Astrocyte (in vitro differentiated cells and primary cell): ENCODE results near the gene SULF2. TPM values are rescaled to one million over a fixed set of nuclear protein-coding genes. Genes with fewer than 3 reads are reported as not detected.

Experiments used
- DNase-seq: peaks from one replicate; pipeline ENCODE4 v3.0.0-alpha.2; 2010; ENCODE audit warnings: low read depth
- FAIRE-seq: peaks from 2 replicates; lab custom pipeline; 2011; peaks lifted over from hg19 to GRCh38; lab: Jason Lieb, UNC
- H2AFZ ChIP-seq: 2 replicates; pipeline ENCODE4 v1.6.0; 2012; ENCODE audit warnings: low read depth, low read length, inconsistent platforms
- H3K27ac ChIP-seq: 2 replicates; pipeline ENCODE4 v1.5.1; 2011; ENCODE audit warnings: low read depth, low read length, inconsistent platforms
- H3K27me3 ChIP-seq: 2 replicates; pipeline ENCODE4 v1.6.0; 2011; ENCODE audit warnings: low read length, inconsistent platforms; ENCODE audit not compliant: insufficient read depth
- H3K36me3 ChIP-seq: 2 replicates; pipeline ENCODE4 v1.5.1; 2011; ENCODE audit warnings: low read length, inconsistent platforms; ENCODE audit not compliant: insufficient read depth
- H3K4me1 ChIP-seq: 2 replicates; pipeline ENCODE4 v1.5.1; 2011; ENCODE audit warnings: low read length, inconsistent platforms; ENCODE audit not compliant: insufficient read depth
- H3K4me2 ChIP-seq: 2 replicates; pipeline ENCODE4 v1.6.0; 2012; ENCODE audit warnings: low read length, inconsistent platforms
- H3K4me3 ChIP-seq: 2 replicates; pipeline ENCODE4 v1.5.1; 2011; ENCODE audit warnings: low read depth, mild to moderate bottlenecking, low read length, inconsistent platforms; ENCODE audit not compliant: insufficient read depth
- H3K79me2 ChIP-seq: 2 replicates; pipeline ENCODE4 v1.6.0; 2012; ENCODE audit warnings: mild to moderate bottlenecking, low read length, inconsistent platforms; ENCODE audit not compliant: insufficient read depth
- H3K9ac ChIP-seq: 2 replicates; pipeline ENCODE4 v1.6.0; 2012; ENCODE audit warnings: mild to moderate bottlenecking, low read length, inconsistent platforms
- H3K9me3 ChIP-seq: 2 replicates; pipeline ENCODE4 v1.5.1; 2012; ENCODE audit warnings: low read depth, mild to moderate bottlenecking, low read length, inconsistent platforms; ENCODE audit not compliant: insufficient read depth
- H4K20me1 ChIP-seq: 2 replicates; pipeline ENCODE4 v1.6.0; 2012; ENCODE audit warnings: low read length, inconsistent platforms; ENCODE audit not compliant: insufficient read depth
- H3K27ac Mint-ChIP-seq: one replicate; pipeline ENCODE4 v1.8.0; 2021; ENCODE audit warnings: mild to moderate bottlenecking, mixed read lengths; ENCODE audit not compliant: unreplicated experiment
- H3K27me3 Mint-ChIP-seq: one replicate; pipeline ENCODE4 v1.8.0; 2021; ENCODE audit warnings: low read depth, mixed read lengths; ENCODE audit not compliant: unreplicated experiment
- H3K36me3 Mint-ChIP-seq: one replicate; pipeline ENCODE4 v1.8.0; 2021; ENCODE audit warnings: low read depth, mixed read lengths; ENCODE audit not compliant: unreplicated experiment
- H3K4me1 Mint-ChIP-seq: one replicate; pipeline ENCODE4 v1.8.0; 2021; ENCODE audit warnings: low read depth, mixed read lengths; ENCODE audit not compliant: unreplicated experiment
- H3K4me3 Mint-ChIP-seq: one replicate; pipeline ENCODE4 v1.8.0; 2021; ENCODE audit warnings: mild to moderate bottlenecking, moderate library complexity, mixed read lengths; ENCODE audit not compliant: unreplicated experiment
- H3K9me3 Mint-ChIP-seq: one replicate; pipeline ENCODE4 v1.8.0; 2021; ENCODE audit warnings: mild to moderate bottlenecking, mixed read lengths; ENCODE audit not compliant: unreplicated experiment
- EZH2 ChIP-seq: IDR thresholded peaks from 2 replicates; pipeline ENCODE4 v1.6.1; 2012; ENCODE audit warnings: mild to moderate bottlenecking, low read length, inconsistent platforms; ENCODE audit not compliant: insufficient read depth
- total RNA-seq: library from RNA; stranded (reverse); gene quantifications from 2 replicates; pipeline ENCODE4 v1.2.1, GENCODE V29; 2021
- TF ChIP-seq, protein P1 (sequence below): IDR thresholded peaks from 2 replicates; pipeline ENCODE4 v1.5.1; 2011; ENCODE audit warnings: low read depth, mild to moderate bottlenecking, inconsistent platforms, low read length, moderate library complexity; ENCODE audit not compliant: insufficient read depth

Gene SULF2
- total RNA-seq, 1 donor from 2014 or later, result 139 TPM

GRCh38 chr20:47730744-47731143 lies 54.5 kb downstream of the SULF2 start:
- FAIRE-seq (no peak), DNase-seq (no peak)
- Mint-ChIP-seq H3K36me3 (peaks cover 35% of the 10 kb centered on the region), H3K9me3 (no peaks in the 10 kb centered on the region), H3K4me3 (no peak overlapping the region), H3K27me3 (peaks cover 3% of the 10 kb centered on the region), H3K4me1 (no peaks in the 10 kb centered on the region), H3K27ac (no peak overlapping the region)
- no peaks in the 10 kb centered on the region for H3K27me3 ChIP-seq
- H3K36me3 ChIP-seq, result no peaks in the 10 kb centered on the region
- TF ChIP-seq, protein P1, sequence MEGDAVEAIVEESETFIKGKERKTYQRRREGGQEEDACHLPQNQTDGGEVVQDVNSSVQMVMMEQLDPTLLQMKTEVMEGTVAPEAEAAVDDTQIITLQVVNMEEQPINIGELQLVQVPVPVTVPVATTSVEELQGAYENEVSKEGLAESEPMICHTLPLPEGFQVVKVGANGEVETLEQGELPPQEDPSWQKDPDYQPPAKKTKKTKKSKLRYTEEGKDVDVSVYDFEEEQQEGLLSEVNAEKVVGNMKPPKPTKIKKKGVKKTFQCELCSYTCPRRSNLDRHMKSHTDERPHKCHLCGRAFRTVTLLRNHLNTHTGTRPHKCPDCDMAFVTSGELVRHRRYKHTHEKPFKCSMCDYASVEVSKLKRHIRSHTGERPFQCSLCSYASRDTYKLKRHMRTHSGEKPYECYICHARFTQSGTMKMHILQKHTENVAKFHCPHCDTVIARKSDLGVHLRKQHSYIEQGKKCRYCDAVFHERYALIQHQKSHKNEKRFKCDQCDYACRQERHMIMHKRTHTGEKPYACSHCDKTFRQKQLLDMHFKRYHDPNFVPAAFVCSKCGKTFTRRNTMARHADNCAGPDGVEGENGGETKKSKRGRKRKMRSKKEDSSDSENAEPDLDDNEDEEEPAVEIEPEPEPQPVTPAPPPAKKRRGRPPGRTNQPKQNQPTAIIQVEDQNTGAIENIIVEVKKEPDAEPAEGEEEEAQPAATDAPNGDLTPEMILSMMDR, result no peak
- TF ChIP-seq EZH2, result no peak
- H4K20me1 ChIP-seq, result no peaks in the 10 kb centered on the region
- no peaks in the 10 kb centered on the region for H3K9me3 ChIP-seq
- H3K4me2 ChIP-seq, result no peak overlapping the region
- no peak overlapping the region for H3K4me3 ChIP-seq
- no peak overlapping the region for H3K27ac ChIP-seq
- no peaks in the 10 kb centered on the region for H3K79me2 ChIP-seq
- H2AFZ ChIP-seq, result no peak overlapping the region
- H3K4me1 ChIP-seq, result no peaks in the 10 kb centered on the region
- no peak overlapping the region for H3K9ac ChIP-seq

- DNase-seq (no peak), FAIRE-seq (no peak)
- Histone ChIP-seq H3K79me2 (no peaks in the 10 kb centered on the region), H3K9ac (no peak overlapping the region), H2AFZ (no peak overlapping the region), H3K4me3 (no peak overlapping the region), H3K27me3 (no peaks in the 10 kb centered on the region), H3K36me3 (no peaks in the 10 kb centered on the region), H4K20me1 (no peaks in the 10 kb centered on the region), H3K27ac (no peak overlapping the region), H3K4me2 (no peak overlapping the region), H3K4me1 (no peaks in the 10 kb centered on the region), H3K9me3 (no peaks in the 10 kb centered on the region)
- Mint-ChIP-seq H3K27me3 (peaks cover 3% of the 10 kb centered on the region), H3K36me3 (peaks cover 35% of the 10 kb centered on the region), H3K27ac (no peak overlapping the region), H3K9me3 (no peaks in the 10 kb centered on the region), H3K4me3 (no peak overlapping the region), H3K4me1 (peaks cover 1% of the 10 kb centered on the region)
- TF ChIP-seq EZH2, result no peak
- TF ChIP-seq, protein P1, result no peak
Measured at GRCh38 chr20:47729472-47729871, 55.8 kb downstream of the SULF2 start.

DNA sequence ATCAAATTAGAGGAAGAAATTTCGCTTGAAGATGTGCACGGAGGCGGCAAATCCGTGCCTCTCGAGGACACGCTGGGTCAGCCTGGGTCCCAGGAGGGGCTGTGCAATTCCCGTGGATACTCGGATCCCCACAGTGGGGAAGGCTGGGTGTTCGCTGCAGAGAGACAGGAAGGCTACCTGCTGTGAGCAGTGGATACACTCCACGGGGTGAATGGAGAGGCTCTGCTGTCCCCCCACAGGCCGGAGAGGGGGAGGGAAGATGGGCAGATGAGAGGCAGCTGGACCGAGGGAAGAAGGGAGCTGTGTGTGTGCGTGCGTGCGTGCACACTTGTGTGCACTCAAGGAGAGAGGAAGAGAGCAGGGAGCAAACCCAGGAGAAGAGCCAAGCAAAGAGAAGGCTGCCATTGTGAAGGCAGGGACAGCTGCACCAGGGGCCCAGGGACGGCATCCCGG lies 57.3 kb downstream of the SULF2 start:
- no peaks in the 10 kb centered on the region for H3K27me3 ChIP-seq
- Mint-ChIP-seq H3K9me3 (no peaks in the 10 kb centered on the region), H3K4me1 (peaks cover 3% of the 10 kb centered on the region), H3K36me3 (peaks cover 28% of the 10 kb centered on the region), H3K27ac (no peak overlapping the region), H3K27me3 (peaks cover 3% of the 10 kb centered on the region), H3K4me3 (no peak overlapping the region)
- no peaks in the 10 kb centered on the region for H3K9me3 ChIP-seq
- H4K20me1 ChIP-seq, result no peaks in the 10 kb centered on the region
- H3K9ac ChIP-seq, result no peak overlapping the region
- H3K4me3 ChIP-seq, result no peak overlapping the region
- TF ChIP-seq, protein P1, result no peak
- FAIRE-seq (no peak), DNase-seq (no peak)
- H2AFZ ChIP-seq, result no peak overlapping the region
- H3K27ac ChIP-seq, result no peak overlapping the region
- no peak overlapping the region for H3K4me2 ChIP-seq
- no peaks in the 10 kb centered on the region for H3K4me1 ChIP-seq
- H3K36me3 ChIP-seq, result no peaks in the 10 kb centered on the region
- H3K79me2 ChIP-seq, result no peaks in the 10 kb centered on the region
